OCI-M1 (cell line): ENCODE measurements around the gene RAB26.

Source experiments
- DNase-seq: peaks from one replicate; lab custom pipeline; 2025; lab: John Stamatoyannopoulos, UW

RAB26 gene

GRCh38 chr16:2180461-2180860 is 32.0 kb downstream of the RAB26 start:
- DNase-seq = no peak

- no peak for DNase-seq
Measured at GRCh38 chr16:2180962-2181923, 32.8 kb downstream of the RAB26 start.

GRCh38 chr16:2181952-2182351 is 33.5 kb downstream of the RAB26 start:
- no peak for DNase-seq

- DNase-seq = no peak
Measured at GRCh38 chr16:2183671-2184070, 35.2 kb downstream of the RAB26 start.

GRCh38 chr16:2184346-2184745 is 35.9 kb downstream of the RAB26 start:
- DNase-seq = no peak

GRCh38 chr16:2184962-2185361 is 36.5 kb downstream of the RAB26 start:
- DNase-seq = no peak

- DNase-seq = no peak
Measured at GRCh38 chr16:2186064-2186463, 37.6 kb downstream of the RAB26 start.

- no peak for DNase-seq
Measured at GRCh38 chr16:2186505-2186904, 38.1 kb downstream of the RAB26 start.

GRCh38 chr16:2187212-2187611 is 38.8 kb downstream of the RAB26 start:
- DNase-seq = no peak

GRCh38 chr16:2188395-2188794 is 40.0 kb downstream of the RAB26 start:
- no peak for DNase-seq

GRCh38 chr16:2189252-2189893 is 40.9 kb downstream of the RAB26 start:
- DNase-seq = no peak

- DNase-seq = no peak
Measured at GRCh38 chr16:2190002-2190658, 41.7 kb downstream of the RAB26 start.

- DNase-seq = no peak
Measured at GRCh38 chr16:2190659-2191445, 42.4 kb downstream of the RAB26 start.

GRCh38 chr16:2191446-2191706 is 43.0 kb downstream of the RAB26 start:
- no peak for DNase-seq

- DNase-seq = peak; percentile 24
Measured at GRCh38 chr16:2194166-2194834, 45.9 kb downstream of the RAB26 start.

- DNase-seq = peak; percentile 63
Measured at GRCh38 chr16:2194852-2195321, 46.5 kb downstream of the RAB26 start.

GRCh38 chr16:2195322-2196161 is 47.1 kb downstream of the RAB26 start:
- no peak for DNase-seq

GRCh38 chr16:2196162-2196980 is 47.9 kb downstream of the RAB26 start, which contains the start of gene CASKIN1:
TSS of gene CASKIN1 (minus strand) at chr16:2196605. CDS start at chr16:2196432, 173 bp downstream.
- DNase-seq = peak; percentile 34

- no peak for DNase-seq
Measured at GRCh38 chr16:2196981-2197511, 48.6 kb downstream of the RAB26 start.
